T-cell (primary cell): Measurements from ENCODE around the gene GBP4. TPM values are rescaled to one million over a fixed set of nuclear protein-coding genes. Genes with fewer than 3 reads are reported as not detected.

ENCODE experiments used
- ATAC-seq, 4 experiments: fragments of 200-7000 bp in 3 of 4; fragments of 150-1000 bp in 1 of 4; cut with Tn5 transposase; replicated peaks in 1 of 4; 1 replicate in 3 of 4; 2 replicates in 1 of 4; pipeline ENCODE4 v1.10.0; 2021; ENCODE audit warnings: moderate library complexity in 3 of 4, mild to moderate bottlenecking in 2 of 4, moderate number of reproducible peaks in 1 of 4
- CTCF ChIA-PET, 2 donors: fragments of 300-600 bp; sonication (Branson Sonifier 250); formaldehyde crosslinking; loops; one replicate each; lab custom pipeline; 2022; ENCODE audit warnings: antibody characterized with exemption in 2 of 2; lab: Charles Lee
- POLR2A ChIA-PET, 2 donors: fragments of 300-600 bp; sonication (Branson Sonifier 250); formaldehyde crosslinking; loops; one replicate each; lab custom pipeline; 2022; ENCODE audit warnings: antibody characterized with exemption in 2 of 2; lab: Charles Lee
- DNase-seq, 35 experiments: peaks; one replicate each; pipeline versions ENCODE4 v3.0.0 to v3.0.0-alpha.2; 2013 to 2023
- H3K27ac ChIP-seq: one replicate; pipeline ENCODE4 v1.5.1; 2013; ENCODE audit warnings: low read length
- H3K27me3 ChIP-seq, 2 experiments: replicated peaks in 1 of 2; 1 replicate in 1 of 2; 2 replicates in 1 of 2; pipeline versions ENCODE4 v1.6.1 to v1.7.0; 2013; ENCODE audit warnings: low read length in 1 of 2, mixed read lengths in 1 of 2; ENCODE audit not compliant: control insufficient read depth in 2 of 2, insufficient read depth in 2 of 2; ENCODE audit errors: extremely low read depth in 1 of 2
- H3K36me3 ChIP-seq, 2 donors: 1 replicate in 1 of 2; 2 replicates in 1 of 2; pipeline versions ENCODE4 v1.6.1 to v1.7.0; 2013; ENCODE audit warnings: low read length in 1 of 2; ENCODE audit not compliant: control insufficient read depth in 2 of 2, insufficient read depth in 1 of 2; ENCODE audit errors: extremely low read depth in 1 of 2
- H3K4me1 ChIP-seq, 2 experiments: 1 replicate in 1 of 2; 2 replicates in 1 of 2; pipeline versions ENCODE4 v1.6.1 to v1.7.0; 2013; ENCODE audit warnings: low read length in 2 of 2, mixed read lengths in 1 of 2; ENCODE audit not compliant: insufficient read depth in 2 of 2, control insufficient read depth in 1 of 2; ENCODE audit errors: extremely low read depth in 1 of 2
- H3K4me3 ChIP-seq, 2 donors: 1 replicate in 1 of 2; 2 replicates in 1 of 2; pipeline versions ENCODE4 v1.5.1 to v1.7.0; 2013; ENCODE audit warnings: mild to moderate bottlenecking in 2 of 2, low read length in 1 of 2, moderate library complexity in 1 of 2; ENCODE audit not compliant: control insufficient read depth in 1 of 2; ENCODE audit errors: extremely low read depth in 1 of 2
- H3K9me3 ChIP-seq: 2 replicates; pipeline ENCODE4 v1.7.0; 2013
- H3K27ac Mint-ChIP-seq, 2 donors: one replicate each; pipeline ENCODE4 v1.8.0; 2020 to 2021; ENCODE audit warnings: mild to moderate bottlenecking in 2 of 2, mixed read lengths in 2 of 2
- H3K27me3 Mint-ChIP-seq, 2 donors: one replicate each; pipeline ENCODE4 v1.8.0; 2021 to 2022; ENCODE audit warnings: mixed read lengths in 2 of 2
- H3K36me3 Mint-ChIP-seq: one replicate; pipeline ENCODE4 v1.8.0; 2021; ENCODE audit warnings: mixed read lengths
- H3K4me1 Mint-ChIP-seq, 3 donors: one replicate each; pipeline ENCODE4 v1.8.0; 2020 to 2022; ENCODE audit warnings: mixed read lengths in 3 of 3, mild to moderate bottlenecking in 1 of 3
- H3K4me3 Mint-ChIP-seq, 3 donors: one replicate each; pipeline ENCODE4 v1.8.0; 2020 to 2022; ENCODE audit warnings: mild to moderate bottlenecking in 3 of 3, mixed read lengths in 3 of 3, moderate library complexity in 3 of 3
- H3K9me3 Mint-ChIP-seq, 3 donors: one replicate each; pipeline ENCODE4 v1.8.0; 2020 to 2022; ENCODE audit warnings: mixed read lengths in 3 of 3
- WGBS: methylation state at CpG from one replicate; pipeline ENCODE4 v1.1.5; 2013; ENCODE audit warnings: missing lambda C conversion rate; ENCODE audit not compliant: insufficient coverage; 5-methylcytosine and 5-hydroxymethylcytosine counted together
- total RNA-seq, 35 experiments: library from RNA in 6 of 35; stranded (reverse) in 6 of 35; fragments of 120-200 nt in 1 of 35; gene quantifications; one replicate each; pipeline versions ENCODE4 v1.2.1 to v1.2.4 and lab custom pipeline; 2013 to 2026

The GBP4 gene
- total RNA-seq, 5 donors from 2014 or later (not counting 1 experiment from before 2014, with no cell fraction given), result 24.7 to 61.3 (median 36.5) TPM

DNA sequence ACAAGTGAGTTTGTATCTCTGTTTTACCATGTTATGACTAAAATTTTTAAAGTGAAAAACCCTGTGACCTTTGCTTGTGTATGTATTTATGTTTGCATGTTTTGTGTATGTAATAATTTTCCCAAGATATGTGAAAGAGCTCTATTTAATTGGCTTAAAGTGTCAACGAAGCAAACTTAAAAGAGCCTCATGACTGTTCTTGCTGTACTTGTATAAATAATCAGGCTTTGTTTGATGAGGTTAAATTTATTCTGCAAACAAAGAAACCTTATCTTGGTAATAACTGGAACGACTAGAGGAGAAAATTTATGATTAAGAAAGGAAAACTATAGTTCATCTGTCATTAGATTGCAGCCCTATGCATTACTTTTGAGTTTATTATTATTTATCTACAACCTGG is 29.6 kb downstream of the GBP4 start:
- Histone ChIP-seq H3K4me3 (no peak overlapping the region), H3K27ac (no peak overlapping the region), H3K9me3 (no peaks in the 10 kb centered on the region), H3K27me3 (no peaks in the 10 kb centered on the region), H3K4me1 (no peaks in the 10 kb centered on the region), H3K36me3 (no peaks in the 10 kb centered on the region)
- DNase-seq, result no peak
- H3K27ac Mint-ChIP-seq, result no peak overlapping the region
- H3K4me3 Mint-ChIP-seq, result no peak overlapping the region
- POLR2A ChIA-PET, result no interaction called here
- no peak for ATAC-seq
- no peaks in the 10 kb centered on the region for H3K36me3 Mint-ChIP-seq
- no CpG with 5 or more reads among the region's 2 CpGs for WGBS
- no peaks in the 10 kb centered on the region for H3K27me3 Mint-ChIP-seq
- peaks cover 0 to 3% (median 2%) of the 10 kb centered on the region in 3 donors for H3K9me3 Mint-ChIP-seq
- CTCF ChIA-PET, result interaction anchor here in 1 of 2 donors (1.3 kb wide), 1 partner anchor 10 kb away, joined by 3 read pairs; no protein-coding TSS in a partner anchor
- H3K4me1 Mint-ChIP-seq, result peaks cover 0 to 5% (median 0%) of the 10 kb centered on the region in 3 donors

DNA sequence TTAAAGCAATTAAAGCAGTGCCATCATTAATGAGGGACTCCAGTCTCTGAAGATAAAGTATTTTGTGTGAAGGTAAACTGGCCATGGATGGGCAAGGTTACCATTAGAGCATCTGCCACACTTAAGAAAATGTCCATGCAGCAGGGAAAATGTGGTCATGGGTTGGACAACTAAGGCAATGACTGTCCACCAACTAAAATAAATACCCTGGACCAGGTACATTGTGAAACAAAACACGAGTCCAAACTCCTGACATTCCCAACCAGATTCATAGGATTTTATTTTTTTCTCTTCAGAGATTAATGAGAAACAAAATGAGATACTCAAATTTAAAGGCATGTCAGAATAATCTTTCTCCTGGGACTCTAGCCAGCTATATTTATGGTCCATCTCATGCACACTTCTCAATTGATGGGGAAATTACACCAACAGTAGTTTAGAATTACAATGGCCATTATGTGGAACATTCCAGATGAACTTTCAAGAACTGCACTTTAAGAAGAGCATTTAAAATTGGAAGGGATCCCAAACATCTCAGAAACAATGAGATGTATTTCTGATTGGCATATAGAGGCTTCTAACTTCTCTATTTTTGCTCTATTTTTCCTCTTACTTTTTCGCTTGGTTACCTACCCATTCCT is 31.0 kb downstream of the GBP4 start:
- ChIA-PET POLR2A (no interaction called here), CTCF (interaction anchor here in 1 of 2 donors (0.5 kb wide), 1 partner anchor 11 kb away, joined by 3 read pairs; no protein-coding TSS in a partner anchor)
- Histone ChIP-seq H3K27me3 (no peaks in the 10 kb centered on the region), H3K4me1 (no peaks in the 10 kb centered on the region), H3K27ac (no peak overlapping the region), H3K36me3 (no peaks in the 10 kb centered on the region), H3K9me3 (no peaks in the 10 kb centered on the region), H3K4me3 (no peak overlapping the region)
- H3K27me3 Mint-ChIP-seq, result no peaks in the 10 kb centered on the region
- DNase-seq, result no peak
- ATAC-seq, result no peak
- H3K27ac Mint-ChIP-seq, result no peak overlapping the region
- H3K9me3 Mint-ChIP-seq, result peaks cover 0 to 3% (median 2%) of the 10 kb centered on the region in 3 donors
- H3K36me3 Mint-ChIP-seq, result no peaks in the 10 kb centered on the region
- H3K4me3 Mint-ChIP-seq, result no peak overlapping the region
- peaks cover 0 to 5% (median 0%) of the 10 kb centered on the region in 3 donors for H3K4me1 Mint-ChIP-seq
- WGBS, result no CpG with 5 or more reads among the region's 2 CpGs

DNA sequence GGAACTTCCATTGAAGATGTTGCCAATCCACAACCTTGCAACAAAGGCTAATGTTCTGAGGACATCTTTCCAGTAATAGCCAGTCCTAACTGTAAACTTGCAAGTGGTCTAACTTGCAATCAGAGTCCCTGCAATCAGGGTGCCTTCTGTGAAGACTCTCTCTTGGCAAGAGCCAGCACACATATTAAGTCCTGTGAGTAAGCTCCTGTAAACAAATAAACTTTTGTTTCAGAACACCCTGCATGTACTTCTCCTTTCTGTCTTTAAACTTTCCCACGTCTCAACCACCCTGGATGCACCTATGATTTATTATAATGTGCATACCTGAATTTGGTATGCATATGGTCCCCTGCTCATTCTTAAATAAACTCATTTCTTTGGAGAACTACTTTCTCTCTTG is 32.0 kb downstream of the GBP4 start:
- CTCF ChIA-PET, result no interaction called here
- H3K27me3 ChIP-seq, result no peaks in the 10 kb centered on the region
- Mint-ChIP-seq H3K9me3 (peaks cover 1 to 4% (median 4%) of the 10 kb centered on the region in 3 donors), H3K36me3 (peaks cover under 1% of the 10 kb centered on the region), H3K4me3 (no peak overlapping the region), H3K4me1 (peaks cover 0 to 5% (median 0%) of the 10 kb centered on the region in 3 donors), H3K27ac (no peak overlapping the region), H3K27me3 (no peaks in the 10 kb centered on the region)
- no peaks in the 10 kb centered on the region for H3K9me3 ChIP-seq
- no peaks in the 10 kb centered on the region for H3K4me1 ChIP-seq
- no peak overlapping the region for H3K27ac ChIP-seq
- POLR2A ChIA-PET, result no interaction called here
- no peak overlapping the region for H3K4me3 ChIP-seq
- ATAC-seq (no peak), DNase-seq (no peak)
- no CpG with 5 or more reads among the region's 1 CpG for WGBS
- no peaks in the 10 kb centered on the region for H3K36me3 ChIP-seq

DNA sequence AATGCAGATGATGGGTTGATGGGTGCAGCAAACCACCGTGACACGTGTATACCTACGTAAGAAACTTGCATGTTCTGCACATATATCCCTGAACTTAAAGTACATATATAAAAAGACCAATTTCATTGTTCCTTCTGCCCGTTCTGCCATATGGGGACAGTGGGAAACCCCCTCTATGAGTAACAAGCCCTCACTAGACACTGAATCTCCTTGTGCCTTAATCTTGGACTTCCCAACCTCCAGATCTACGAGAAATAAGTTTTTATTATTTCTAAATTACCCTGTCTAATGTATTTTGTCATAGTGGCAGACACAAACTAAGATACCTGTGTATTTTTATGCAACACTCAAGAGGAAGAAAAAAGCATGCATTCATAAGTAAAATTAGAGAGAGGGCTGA is 32.9 kb downstream of the GBP4 start:
- Histone ChIP-seq H3K4me1 (no peaks in the 10 kb centered on the region), H3K27me3 (no peaks in the 10 kb centered on the region), H3K36me3 (no peaks in the 10 kb centered on the region), H3K9me3 (no peaks in the 10 kb centered on the region), H3K27ac (no peak overlapping the region), H3K4me3 (no peak overlapping the region)
- Mint-ChIP-seq H3K4me1 (peaks cover 0 to 2% (median 0%) of the 10 kb centered on the region in 3 donors), H3K27ac (no peak overlapping the region), H3K9me3 (peaks cover 7 to 13% (median 8%) of the 10 kb centered on the region in 3 donors), H3K27me3 (no peaks in the 10 kb centered on the region), H3K4me3 (no peak overlapping the region), H3K36me3 (peaks cover 4% of the 10 kb centered on the region)
- ChIA-PET CTCF (no interaction called here), POLR2A (no interaction called here)
- no CpG with 5 or more reads among the region's 5 CpGs for WGBS
- DNase-seq (no peak), ATAC-seq (no peak)

DNA sequence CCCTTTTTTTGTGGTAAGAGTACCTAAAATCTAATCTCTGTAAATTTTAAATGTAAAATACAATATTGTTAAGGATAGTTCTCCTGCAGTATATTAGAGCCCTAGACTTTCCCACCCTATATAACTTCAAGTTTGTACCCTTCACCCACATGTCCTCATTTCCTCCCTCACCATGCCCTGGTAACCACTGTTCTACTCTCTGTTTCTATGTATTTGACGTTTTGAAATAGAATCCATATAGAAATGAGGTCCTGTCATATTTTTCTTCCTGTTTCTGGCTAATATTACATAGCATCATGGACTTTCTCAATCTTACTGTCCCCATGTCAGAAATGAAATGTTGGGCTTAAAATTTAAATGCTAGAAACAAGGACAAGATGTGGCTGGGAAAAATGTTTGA is 47.7 kb downstream of the GBP4 start:
- Mint-ChIP-seq H3K4me3 (no peak overlapping the region), H3K27me3 (peaks cover 1 to 4% of the 10 kb centered on the region in 2 donors), H3K36me3 (peaks cover 9% of the 10 kb centered on the region), H3K27ac (no peak overlapping the region), H3K4me1 (peaks cover 5 to 6% (median 5%) of the 10 kb centered on the region in 3 donors), H3K9me3 (peaks cover 0 to 6% (median under 1%) of the 10 kb centered on the region in 3 donors)
- CTCF ChIA-PET, result no interaction called here
- Histone ChIP-seq H3K9me3 (no peaks in the 10 kb centered on the region), H3K27me3 (no peaks in the 10 kb centered on the region), H3K36me3 (no peaks in the 10 kb centered on the region), H3K27ac (no peak overlapping the region), H3K4me3 (no peak overlapping the region), H3K4me1 (no peaks in the 10 kb centered on the region)
- ATAC-seq (no peak), DNase-seq (no peak)
- WGBS, result no CpG with 5 or more reads among the region's 1 CpG
- POLR2A ChIA-PET, result no interaction called here

DNA sequence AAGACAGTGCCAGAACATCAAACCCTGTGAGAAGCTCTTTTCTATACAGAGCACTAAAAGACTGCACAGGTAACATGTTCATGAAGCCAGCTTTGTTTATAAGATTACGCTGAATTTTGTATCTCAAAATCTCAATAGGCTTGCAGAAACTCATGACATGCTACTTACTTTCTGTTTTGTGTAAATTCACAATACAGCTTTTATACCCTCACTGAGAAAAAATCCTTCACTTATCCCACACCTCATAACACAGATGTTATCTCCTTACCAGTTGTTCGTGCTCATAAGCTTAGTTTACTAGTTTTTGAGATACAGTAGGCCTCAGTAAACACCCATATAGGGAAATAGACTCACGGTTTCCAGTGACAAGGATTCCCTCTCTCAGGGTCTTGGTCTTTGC is 48.8 kb downstream of the GBP4 start:
- no peaks in the 10 kb centered on the region for H3K9me3 ChIP-seq
- no peak overlapping the region for H3K4me3 Mint-ChIP-seq
- no peaks in the 10 kb centered on the region for H3K36me3 ChIP-seq
- no peak overlapping the region for H3K27ac Mint-ChIP-seq
- H3K27me3 Mint-ChIP-seq, result peaks cover 1 to 4% of the 10 kb centered on the region in 2 donors
- H3K27me3 ChIP-seq, result no peaks in the 10 kb centered on the region
- ATAC-seq (no peak), DNase-seq (no peak)
- no peak overlapping the region for H3K4me3 ChIP-seq
- H3K36me3 Mint-ChIP-seq, result peaks cover 3% of the 10 kb centered on the region
- H3K9me3 Mint-ChIP-seq, result no peaks in the 10 kb centered on the region
- WGBS, result 73% methylated on average over 1 of the region's 3 CpGs
- ChIA-PET CTCF (interaction anchor here in 1 of 2 donors (0.6 kb wide), 1 partner anchor 139 kb away, joined by 3 read pairs; no protein-coding TSS in a partner anchor), POLR2A (interaction anchor here in 1 of 2 donors (0.6 to 0.7 kb wide), 2 partner anchors 25 to 385 kb away, joined by 3 read pairs; no protein-coding TSS in a partner anchor)
- H3K4me1 ChIP-seq, result no peaks in the 10 kb centered on the region
- no peak overlapping the region for H3K27ac ChIP-seq
- peaks cover 7 to 10% (median 9%) of the 10 kb centered on the region in 3 donors for H3K4me1 Mint-ChIP-seq
